ENCODE data around the gene CLEC1B. TPM values are rescaled to one million over a fixed set of nuclear protein-coding genes. Genes with fewer than 3 reads are reported as not detected.

The CLEC1B gene
- total and polyA plus RNA-seq, 2 donors (not counting 3 experiments of a cell fraction or from before 2014, with no cell fraction given), result not detected

DNA sequence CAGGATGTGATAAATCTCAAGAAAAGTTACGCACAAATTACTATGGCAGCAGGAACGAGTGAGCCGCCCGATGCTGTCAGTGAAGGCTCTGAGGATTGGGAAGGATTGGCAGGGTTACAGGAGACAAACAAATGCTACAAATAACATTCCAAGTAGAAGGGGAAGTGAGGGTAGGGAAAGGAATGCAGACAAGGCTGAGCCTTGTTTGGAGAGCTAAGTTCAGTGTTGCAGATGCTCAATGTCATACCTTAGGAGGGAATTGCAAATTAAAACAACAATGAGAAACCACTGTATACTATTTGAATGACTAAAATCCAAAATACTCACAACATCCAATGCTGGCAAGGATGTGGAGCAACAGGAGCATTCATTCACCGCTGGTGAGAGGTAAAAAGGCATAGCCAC lies 32.9 kb upstream of the CLEC1B start:
- TF ChIP-seq MYC (IDR thresholded peaks at IDR 0.05; ENCODE audit: low read depth, low read length), result no peak
- TF ChIP-seq, protein P1, sequence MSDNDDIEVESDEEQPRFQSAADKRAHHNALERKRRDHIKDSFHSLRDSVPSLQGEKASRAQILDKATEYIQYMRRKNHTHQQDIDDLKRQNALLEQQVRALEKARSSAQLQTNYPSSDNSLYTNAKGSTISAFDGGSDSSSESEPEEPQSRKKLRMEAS (IDR thresholded peaks at IDR 0.05; ENCODE audit: insufficient read depth, insufficient read length), result no peak
- TF ChIP-seq EZH2 (IDR thresholded peaks at IDR 0.05; ENCODE audit: borderline replicate concordance, low read depth, low read length, severe bottlenecking), result no peak
- TF ChIP-seq POLR2AphosphoS5 (IDR thresholded peaks at IDR 0.05; ENCODE audit: insufficient read depth, low read depth, low read length), result peak; percentile 61
- TF ChIP-seq GATA2 (IDR thresholded peaks at IDR 0.05; ENCODE audit: insufficient read depth, insufficient read length, low read depth, low read length), result peak; percentile 19
- peak; percentile 26 for TF ChIP-seq FOS (IDR thresholded peaks at IDR 0.05; ENCODE audit: borderline replicate concordance, insufficient read depth, low read length)
- peak; percentile 86 for TF ChIP-seq JUN (IDR thresholded peaks at IDR 0.05; ENCODE audit: borderline replicate concordance, insufficient read depth, insufficient read length, low read depth)
- no peak for TF ChIP-seq POLR2A (IDR thresholded peaks at IDR 0.05; ENCODE audit: low read depth, low read length)
- no peak overlapping the region for H2AFZ ChIP-seq (ENCODE audit: low read depth, low read length)
- no peaks in the 10 kb centered on the region for H3K27me3 ChIP-seq (ENCODE audit: control insufficient read depth in 2 of 2, insufficient read depth in 2 of 2, low read length in 2 of 2)
- intact Hi-C loops (cut with micrococcal nuclease) (loop anchor here (1.0 to 10.0 kb wide), 11 partner anchors 14 to 641 kb away; partner anchors contain the start of genes CLEC1A, CLEC2B, GABARAPL1 and STYK1), dilution Hi-C loops (cut with MboI; ENCODE audit: extremely low pct_ligation_motif_present, low sequenced_read_pairs) (no loop called here)
- POLR2A ChIA-PET, result interaction anchor here (1.2 to 1.7 kb wide), 3 partner anchors 36 to 181 kb away, joined by 3 to 15 read pairs (median 5); partner anchors contain the start of genes CLEC1A and GABARAPL1
- H3K27ac ChIP-seq (ENCODE audit: insufficient read depth, low read depth, low read length), result peak overlapping the region; percentile 99
- DNase-seq (ENCODE audit: low read depth, low spot score) (peak; percentile 99), FAIRE-seq (peak; percentile 88)
- H3K4me1 ChIP-seq (ENCODE audit: control insufficient read depth, extremely low read depth, insufficient read depth, low read length), result peaks cover 38% of the 10 kb centered on the region
- no TSS peak for BruUV-seq (replicated peaks)
- peak overlapping the region; percentile 63 for H3K9ac ChIP-seq (replicated peaks; ENCODE audit: extremely low read depth, insufficient read depth, low read length)
- no peak overlapping the region for H3K4me2 ChIP-seq (ENCODE audit: insufficient read depth, low read length)
- no peaks in the 10 kb centered on the region for H3K9me3 ChIP-seq (replicated peaks; ENCODE audit: control insufficient read depth, insufficient read depth, low read length)
- H3K36me3 ChIP-seq (ENCODE audit: control insufficient read depth in 2 of 2, extremely low read depth in 1 of 2, insufficient read depth in 2 of 2, low read length in 2 of 2), result no peaks in the 10 kb centered on the region
- CTCF ChIA-PET, result interaction anchor here (0.6 to 4.0 kb wide), 11 partner anchors 11 to 281 kb away, joined by 3 to 59 read pairs (median 5); partner anchors contain the start of genes CLEC12B, CLEC1A and GABARAPL1
- H3K79me2 ChIP-seq (ENCODE audit: control insufficient read depth, insufficient read depth, low read length), result no peaks in the 10 kb centered on the region
- H4K20me1 ChIP-seq (replicated peaks; ENCODE audit: control insufficient read depth, extremely low read depth, insufficient read depth, low read length), result no peaks in the 10 kb centered on the region
- H3K4me3 ChIP-seq (replicated peaks in 1 of 3; ENCODE audit: insufficient read depth in 1 of 3, low read depth in 1 of 3, low read length in 3 of 3), result no peak overlapping the region
- no peaks in the 10 kb centered on the region for H3K9me1 ChIP-seq (replicated peaks; ENCODE audit: control insufficient read depth, extremely low read depth, insufficient read depth, low read length)
